ENCODE results near the gene TMEM267.

The TMEM267 gene

DNA sequence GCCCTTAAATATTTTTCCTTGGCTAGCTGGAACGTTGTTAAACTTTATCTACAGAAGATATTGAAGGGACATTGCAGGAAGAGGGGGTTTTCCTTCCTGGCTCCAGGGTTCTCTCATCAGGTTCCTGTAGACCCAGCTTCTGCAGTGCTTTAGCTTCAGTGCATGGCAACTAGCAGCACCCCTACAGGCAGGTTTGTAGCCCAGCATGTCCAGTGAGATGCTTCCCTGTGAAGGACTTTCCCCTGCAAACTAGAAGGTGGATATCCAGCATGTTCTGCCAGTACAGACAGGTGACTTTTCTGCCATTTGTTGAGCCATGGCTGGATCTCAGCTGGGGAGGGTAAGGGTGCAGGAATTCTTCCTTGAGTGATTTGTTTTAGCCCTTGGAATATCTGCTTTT lies 81.8 kb downstream of the TMEM267 start:
- no peak for DNase-seq

DNA sequence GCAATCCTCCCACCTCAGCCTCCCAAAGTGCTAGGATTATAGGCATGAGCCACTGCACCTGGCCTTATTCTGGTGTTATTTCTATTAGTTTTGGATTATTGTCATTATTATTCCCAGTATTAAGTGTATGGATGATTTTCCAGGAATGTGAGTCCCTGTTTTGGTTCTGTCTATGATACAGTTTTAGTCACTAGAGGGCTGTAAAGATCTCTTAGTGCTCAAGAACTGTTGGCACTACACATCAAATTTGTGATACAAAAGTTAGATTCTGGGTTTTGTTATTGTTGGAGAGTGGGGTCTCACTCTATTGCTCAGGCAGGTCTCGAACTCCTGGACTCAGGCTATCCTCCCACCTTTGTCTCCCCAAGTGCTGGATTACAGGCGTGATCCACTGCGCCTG lies 83.6 kb downstream of the TMEM267 start:
- DNase-seq, result no peak

DNA sequence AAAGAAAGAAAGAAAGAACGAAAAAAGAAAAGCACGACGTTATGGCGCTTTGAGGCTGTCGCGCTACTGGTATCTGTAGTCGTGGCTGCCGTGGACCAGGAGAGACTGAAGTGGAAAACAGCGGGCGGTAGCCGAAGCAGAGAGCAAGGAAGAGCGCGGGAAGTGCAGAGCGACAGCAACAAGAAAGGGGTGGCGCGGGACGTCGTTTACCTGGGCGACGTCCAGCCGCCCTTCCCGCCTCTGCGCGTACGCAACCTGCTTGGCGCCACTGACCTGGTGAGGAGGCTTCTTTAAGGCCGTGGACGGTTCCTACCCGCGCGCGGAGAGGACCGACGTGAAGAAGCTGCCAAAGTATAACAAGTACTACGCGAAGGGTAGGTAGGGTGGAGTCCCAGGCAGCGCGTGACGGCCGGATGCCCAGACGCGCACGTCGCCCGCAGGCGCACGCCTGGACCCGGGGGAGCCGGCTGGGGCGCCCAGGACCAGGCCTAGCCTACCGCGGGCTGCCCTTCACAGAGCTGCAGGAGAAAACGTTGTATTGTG lies 86.8 kb downstream of the TMEM267 start:
- DNase-seq, result peak; percentile 53

Data from NCI-H2227 treated with DMSO at 0.1 percent for 48 hours (cell line).